ENCODE measurements around the gene FAR2. TPM values are rescaled to one million over a fixed set of nuclear protein-coding genes. Genes with fewer than 3 reads are reported as not detected.

Gene FAR2
- total RNA-seq, 1 donor from 2014 or later, result 13.6 TPM

- DNase-seq (ENCODE audit: low read depth, low spot score), result no peak
- no peak for TF ChIP-seq CTCF (conservative IDR thresholded peaks at IDR 0.05)
- Mint-ChIP-seq H3K4me3 (peak overlapping the region; percentile 31), H3K4me1 (peaks cover 14% of the 10 kb centered on the region), H3K27ac (ENCODE audit: unreplicated experiment) (no peak overlapping the region), H3K27me3 (ENCODE audit: low read depth) (peaks cover 35% of the 10 kb centered on the region), H3K36me3 (ENCODE audit: low read depth) (no peaks in the 10 kb centered on the region), H3K9me3 (no peaks in the 10 kb centered on the region)
Measured at GRCh38 chr12:29145372-29146170, 3.5 kb upstream of the FAR2 start.

GRCh38 chr12:29146196-29146595 lies 2.9 kb upstream of the FAR2 start:
- no peak overlapping the region for H3K4me3 Mint-ChIP-seq
- DNase-seq (ENCODE audit: low read depth, low spot score), result no peak
- no peaks in the 10 kb centered on the region for H3K36me3 Mint-ChIP-seq (ENCODE audit: low read depth)
- H3K4me1 Mint-ChIP-seq, result peaks cover 14% of the 10 kb centered on the region
- H3K27me3 Mint-ChIP-seq (ENCODE audit: low read depth), result peaks cover 39% of the 10 kb centered on the region
- no peak overlapping the region for H3K27ac Mint-ChIP-seq (ENCODE audit: unreplicated experiment)
- no peak for TF ChIP-seq CTCF (conservative IDR thresholded peaks at IDR 0.05)
- no peaks in the 10 kb centered on the region for H3K9me3 Mint-ChIP-seq

- H3K36me3 Mint-ChIP-seq (ENCODE audit: low read depth), result no peaks in the 10 kb centered on the region
- no peaks in the 10 kb centered on the region for H3K9me3 Mint-ChIP-seq
- H3K4me1 Mint-ChIP-seq, result peaks cover 23% of the 10 kb centered on the region
- no peak overlapping the region for H3K27ac Mint-ChIP-seq (ENCODE audit: unreplicated experiment)
- H3K4me3 Mint-ChIP-seq, result peak overlapping the region; percentile 92
- no peak for DNase-seq (ENCODE audit: low read depth, low spot score)
- no peak for TF ChIP-seq CTCF (conservative IDR thresholded peaks at IDR 0.05)
- peaks cover 39% of the 10 kb centered on the region for H3K27me3 Mint-ChIP-seq (ENCODE audit: low read depth)
Measured at GRCh38 chr12:29147731-29148595, 1.1 kb upstream of the FAR2 start.

GRCh38 chr12:29148596-29148910 lies 525 bp upstream of the FAR2 start:
- no peak for TF ChIP-seq CTCF (conservative IDR thresholded peaks at IDR 0.05)
- Mint-ChIP-seq H3K27ac (ENCODE audit: unreplicated experiment) (peak overlapping the region; percentile 58), H3K4me3 (peak overlapping the region; percentile 92), H3K4me1 (peaks cover 29% of the 10 kb centered on the region), H3K27me3 (ENCODE audit: low read depth) (peaks cover 39% of the 10 kb centered on the region), H3K9me3 (no peaks in the 10 kb centered on the region), H3K36me3 (ENCODE audit: low read depth) (no peaks in the 10 kb centered on the region)
- DNase-seq (ENCODE audit: low read depth, low spot score), result no peak

GRCh38 chr12:29149691-29150281 lies 708 bp downstream of the FAR2 start:
- peak; percentile 10 for DNase-seq (ENCODE audit: low read depth, low spot score)
- Mint-ChIP-seq H3K27me3 (ENCODE audit: low read depth) (peaks cover 39% of the 10 kb centered on the region), H3K36me3 (ENCODE audit: low read depth) (no peaks in the 10 kb centered on the region), H3K4me3 (peak overlapping the region; percentile 92), H3K9me3 (no peaks in the 10 kb centered on the region), H3K27ac (ENCODE audit: unreplicated experiment) (no peak overlapping the region), H3K4me1 (peaks cover 31% of the 10 kb centered on the region)
- TF ChIP-seq CTCF (conservative IDR thresholded peaks at IDR 0.05), result no peak
